VCaP (cell line): ENCODE results near the gene MANSC1.

Experiments used
- H3K27ac ChIP-seq: fragments of 450-650 bp; 2 replicates; pipeline ENCODE4 v1.5.1; 2017
- CTCF ChIP-seq: fragments of 450-650 bp; conservative IDR thresholded peaks from 2 replicates; pipeline ENCODE4 v1.5.1; 2017; ENCODE audit warnings: mild to moderate bottlenecking, moderate library complexity

The MANSC1 gene

DNA sequence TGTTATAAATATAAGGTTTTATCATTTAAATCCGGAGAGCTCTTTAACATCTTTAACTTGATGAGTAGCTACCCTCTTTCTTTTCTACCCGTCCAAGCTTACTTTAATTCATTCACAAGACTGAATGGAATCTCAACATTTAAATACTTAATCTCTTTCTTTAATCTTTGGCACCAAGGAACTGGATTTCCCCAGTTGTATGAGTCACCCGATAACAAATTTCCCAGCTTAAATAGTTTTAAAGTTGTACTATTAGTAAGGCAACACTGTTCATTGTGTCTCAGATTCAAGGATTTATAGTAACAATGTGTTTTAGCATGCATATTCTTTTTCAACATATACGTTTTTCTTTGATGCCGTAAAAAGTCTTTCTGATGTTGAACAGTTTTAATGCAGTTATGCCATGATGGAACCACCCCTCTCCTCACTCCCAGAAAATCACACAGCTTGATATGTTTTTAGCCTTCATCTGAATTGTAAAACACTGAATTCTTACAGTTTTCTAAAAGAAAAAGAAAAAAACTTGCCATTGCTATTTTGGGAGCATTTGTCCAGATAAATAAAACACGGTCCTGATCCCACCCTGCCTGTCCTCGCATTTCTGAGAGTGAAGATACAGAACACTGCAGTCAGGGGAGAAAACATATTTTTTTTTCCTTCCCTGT is 67.1 kb downstream of the MANSC1 start:
- no peak for TF ChIP-seq CTCF
- no peak overlapping the region for H3K27ac ChIP-seq

- TF ChIP-seq CTCF = no peak
- H3K27ac ChIP-seq = no peak overlapping the region
These were observed 67.8 kb downstream of the MANSC1 start for GRCh38 chr12:12282202-12282601.

GRCh38 chr12:12281134-12281533 is 68.9 kb downstream of the MANSC1 start:
- TF ChIP-seq CTCF = no peak

DNA sequence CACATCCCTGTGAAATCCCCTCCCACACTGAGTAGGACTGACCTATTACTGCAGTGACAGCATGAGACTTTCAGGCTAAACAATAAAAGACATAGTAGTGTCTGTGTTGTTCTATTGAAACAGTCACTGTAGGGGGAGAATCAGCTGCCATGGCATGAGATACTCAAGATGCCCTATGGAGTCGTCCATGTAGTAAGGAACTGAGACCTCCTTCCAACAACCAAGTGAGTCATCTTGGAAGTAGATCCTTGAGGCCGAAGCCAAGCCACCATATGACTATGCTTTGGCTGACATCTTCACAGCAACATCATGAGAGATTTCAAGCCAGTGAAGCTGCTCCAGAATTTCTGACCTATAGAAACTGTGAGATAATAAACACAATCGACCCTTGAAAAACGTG is 71.1 kb downstream of the MANSC1 start:
- no peak for TF ChIP-seq CTCF
- no peak overlapping the region for H3K27ac ChIP-seq

More at GRCh38 chr12:12281134-12281533, 68.9 kb downstream of the MANSC1 start:
- no peak overlapping the region for H3K27ac ChIP-seq
